Esophagus muscularis mucosa (tissue), 4 donors: Measurements from ENCODE around the gene SWT1.

Experiments used
- EP300 ChIP-seq: sonication (generic); formaldehyde crosslinking; IDR thresholded peaks from one replicate; pipeline ENCODE4 v1.6.1; 2017; ENCODE audit warnings: antibody characterized with exemption
- POLR2A ChIP-seq: fragments of 450-650 bp; IDR thresholded peaks from one replicate; pipeline ENCODE4 v1.6.1; 2017; ENCODE audit warnings: antibody characterized with exemption, moderate library complexity, mild to moderate bottlenecking, low read depth
- POLR2AphosphoS5 ChIP-seq, 2 donors: sonication (generic); formaldehyde crosslinking; IDR thresholded peaks; one replicate each; pipeline ENCODE4 v1.6.1; 2017; ENCODE audit warnings: antibody characterized with exemption in 2 of 2
- TF ChIP-seq, protein P1 (sequence below), 3 experiments: fragments of 200-600 bp in 2 of 3; fragments of 450-650 bp in 1 of 3; sonication (generic) in 2 of 3; IDR thresholded peaks; one replicate each; pipeline ENCODE4 v1.5.1; 2017 to 2019; ENCODE audit warnings: antibody characterized with exemption in 3 of 3, mild to moderate bottlenecking in 2 of 3, moderate library complexity in 1 of 3

DNA sequence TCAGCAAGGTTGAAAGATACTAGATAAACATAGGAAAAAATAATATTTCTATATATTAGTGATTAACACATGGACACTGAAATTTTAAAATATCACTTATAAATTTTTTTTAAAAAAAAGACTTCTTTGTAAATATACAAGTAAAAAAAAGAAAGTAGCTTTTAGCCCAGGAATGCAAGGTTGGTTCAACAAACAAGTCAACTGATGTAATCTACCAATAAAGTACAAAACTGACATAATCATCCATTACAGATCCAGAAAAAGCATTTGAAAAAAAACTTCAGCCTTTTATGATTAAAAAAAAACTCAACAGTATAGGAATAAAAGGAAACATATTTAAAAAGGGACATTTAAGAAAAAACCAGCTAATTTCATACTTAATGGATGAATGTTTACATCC is 48.6 kb upstream of the SWT1 start:
- TF ChIP-seq POLR2A: no peak
- TF ChIP-seq, protein P1, sequence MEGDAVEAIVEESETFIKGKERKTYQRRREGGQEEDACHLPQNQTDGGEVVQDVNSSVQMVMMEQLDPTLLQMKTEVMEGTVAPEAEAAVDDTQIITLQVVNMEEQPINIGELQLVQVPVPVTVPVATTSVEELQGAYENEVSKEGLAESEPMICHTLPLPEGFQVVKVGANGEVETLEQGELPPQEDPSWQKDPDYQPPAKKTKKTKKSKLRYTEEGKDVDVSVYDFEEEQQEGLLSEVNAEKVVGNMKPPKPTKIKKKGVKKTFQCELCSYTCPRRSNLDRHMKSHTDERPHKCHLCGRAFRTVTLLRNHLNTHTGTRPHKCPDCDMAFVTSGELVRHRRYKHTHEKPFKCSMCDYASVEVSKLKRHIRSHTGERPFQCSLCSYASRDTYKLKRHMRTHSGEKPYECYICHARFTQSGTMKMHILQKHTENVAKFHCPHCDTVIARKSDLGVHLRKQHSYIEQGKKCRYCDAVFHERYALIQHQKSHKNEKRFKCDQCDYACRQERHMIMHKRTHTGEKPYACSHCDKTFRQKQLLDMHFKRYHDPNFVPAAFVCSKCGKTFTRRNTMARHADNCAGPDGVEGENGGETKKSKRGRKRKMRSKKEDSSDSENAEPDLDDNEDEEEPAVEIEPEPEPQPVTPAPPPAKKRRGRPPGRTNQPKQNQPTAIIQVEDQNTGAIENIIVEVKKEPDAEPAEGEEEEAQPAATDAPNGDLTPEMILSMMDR (IDR thresholded peaks at IDR 0.05): no peak
- no peak for TF ChIP-seq EP300
- no peak for TF ChIP-seq POLR2AphosphoS5 (IDR thresholded peaks at IDR 0.05)
